Astrocyte of the cerebellum (primary cell): ENCODE results near the gene LBR.

Experiments used
- DNase-seq: peaks from one replicate; pipeline ENCODE4 v3.0.0-alpha.2; 2011; ENCODE audit warnings: low read depth
- H3K4me3 ChIP-seq: 2 replicates; pipeline ENCODE4 v1.5.1; 2011; ENCODE audit warnings: mild to moderate bottlenecking, low read depth, low read length, moderate library complexity
- in situ Hi-C: cut with HindIII; loops from 2 replicates; pipeline ENCODE4 v1.10.0; 2017; ENCODE audit warnings: low sequenced_read_pairs
- TF ChIP-seq, protein P1 (sequence below): IDR thresholded peaks from 2 replicates; pipeline ENCODE4 v1.5.1; 2012; ENCODE audit warnings: low read length, low read depth, moderate library complexity, mild to moderate bottlenecking; ENCODE audit errors: missing control alignments

LBR gene

DNA sequence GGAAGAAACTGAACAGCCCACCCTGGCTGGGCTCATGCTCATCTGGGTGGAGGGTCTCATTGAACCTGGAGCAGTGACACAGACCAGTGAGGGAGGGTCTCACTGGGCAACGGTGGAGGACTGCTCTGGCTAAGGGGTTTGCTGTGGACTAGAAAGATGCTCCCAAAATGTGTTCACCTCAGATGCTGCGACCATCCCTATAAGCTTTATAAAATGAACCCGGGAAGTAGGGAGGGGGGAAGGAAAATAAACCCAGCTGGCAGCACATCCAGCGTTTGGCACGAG lies 34.5 kb upstream of the LBR start:
- no peak for DNase-seq
- in situ Hi-C loops, result loop anchor here (25.0 kb wide), 1 partner anchor 525 kb away; the partner anchor contains the start of gene SDE2
- H3K4me3 ChIP-seq, result no peak overlapping the region
- TF ChIP-seq, protein P1, sequence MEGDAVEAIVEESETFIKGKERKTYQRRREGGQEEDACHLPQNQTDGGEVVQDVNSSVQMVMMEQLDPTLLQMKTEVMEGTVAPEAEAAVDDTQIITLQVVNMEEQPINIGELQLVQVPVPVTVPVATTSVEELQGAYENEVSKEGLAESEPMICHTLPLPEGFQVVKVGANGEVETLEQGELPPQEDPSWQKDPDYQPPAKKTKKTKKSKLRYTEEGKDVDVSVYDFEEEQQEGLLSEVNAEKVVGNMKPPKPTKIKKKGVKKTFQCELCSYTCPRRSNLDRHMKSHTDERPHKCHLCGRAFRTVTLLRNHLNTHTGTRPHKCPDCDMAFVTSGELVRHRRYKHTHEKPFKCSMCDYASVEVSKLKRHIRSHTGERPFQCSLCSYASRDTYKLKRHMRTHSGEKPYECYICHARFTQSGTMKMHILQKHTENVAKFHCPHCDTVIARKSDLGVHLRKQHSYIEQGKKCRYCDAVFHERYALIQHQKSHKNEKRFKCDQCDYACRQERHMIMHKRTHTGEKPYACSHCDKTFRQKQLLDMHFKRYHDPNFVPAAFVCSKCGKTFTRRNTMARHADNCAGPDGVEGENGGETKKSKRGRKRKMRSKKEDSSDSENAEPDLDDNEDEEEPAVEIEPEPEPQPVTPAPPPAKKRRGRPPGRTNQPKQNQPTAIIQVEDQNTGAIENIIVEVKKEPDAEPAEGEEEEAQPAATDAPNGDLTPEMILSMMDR, result no peak

- DNase-seq, result no peak
- no peak overlapping the region for H3K4me3 ChIP-seq
- TF ChIP-seq, protein P1, result no peak
- in situ Hi-C loops, result loop anchor here (25.0 kb wide), 1 partner anchor 526 kb away; the partner anchor contains the start of gene SDE2
Observed at GRCh38 chr1:225461533-225462428, 33.9 kb upstream of the LBR start.

GRCh38 chr1:225460737-225461532 lies 33.1 kb upstream of the LBR start:
- no peak overlapping the region for H3K4me3 ChIP-seq
- no peak for DNase-seq
- in situ Hi-C loops, result loop anchor here (25.0 kb wide), 1 partner anchor 526 kb away; the partner anchor contains the start of gene SDE2
- TF ChIP-seq, protein P1, result no peak

GRCh38 chr1:225460021-225460736 lies 32.3 kb upstream of the LBR start:
- DNase-seq, result peak; percentile 22
- no peak overlapping the region for H3K4me3 ChIP-seq
- in situ Hi-C loops, result loop anchor here (25.0 kb wide), 1 partner anchor 527 kb away; the partner anchor contains the start of gene SDE2
- TF ChIP-seq, protein P1, result no peak

DNA sequence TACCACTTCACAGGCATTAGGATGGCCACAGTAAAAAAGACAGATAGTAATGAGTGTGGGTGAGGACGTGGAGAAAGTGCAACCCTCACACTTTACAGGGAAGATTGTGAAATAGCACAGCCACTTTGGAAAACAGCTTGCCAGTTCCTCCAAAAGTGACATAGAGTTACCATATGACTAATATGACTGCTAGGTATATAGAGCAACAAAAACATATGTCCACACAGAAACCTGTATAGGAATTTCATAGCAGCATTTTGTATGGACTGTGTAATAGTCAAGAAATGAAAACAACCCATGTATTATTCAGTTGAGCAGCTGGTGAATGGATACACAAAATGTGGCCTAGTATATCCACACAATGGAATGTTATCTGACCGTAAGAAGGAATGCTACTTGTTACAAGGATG lies 30.4 kb upstream of the LBR start:
- TF ChIP-seq, protein P1, result no peak
- DNase-seq, result no peak
- in situ Hi-C loops, result loop anchor here (25.0 kb wide), 1 partner anchor 529 kb away; the partner anchor contains the start of gene SDE2
- H3K4me3 ChIP-seq, result no peak overlapping the region

GRCh38 chr1:225454733-225455132 lies 26.9 kb upstream of the LBR start:
- no peak overlapping the region for H3K4me3 ChIP-seq
- in situ Hi-C loops, result loop anchor here (25.0 kb wide), 1 partner anchor 533 kb away; the partner anchor contains the start of gene SDE2
- peak; percentile 15 for DNase-seq
- TF ChIP-seq, protein P1, result no peak
